DOHH2 (cell line): Measurements from ENCODE around the gene TBX3.

Source experiments
- H3F3A ChIP-seq: fragments of 200-600 bp; sonication (generic), shearing (Covaris generic); 2 replicates; pipeline ENCODE4 v1.6.0; 2016; ENCODE audit warnings: antibody characterized with exemption, mild to moderate bottlenecking; ENCODE audit not compliant: control insufficient read depth, insufficient read depth
- H3K27ac ChIP-seq: fragments of 200-600 bp; sonication (generic); 2 replicates; pipeline ENCODE4 v1.5.1; 2014; ENCODE audit warnings: low read depth, mild to moderate bottlenecking, low read length, moderate library complexity
- H3K27me3 ChIP-seq: fragments of 200-600 bp; sonication (generic); 2 replicates; pipeline ENCODE4 v1.6.1; 2014; ENCODE audit warnings: mild to moderate bottlenecking, low read length, mixed read lengths; ENCODE audit not compliant: control insufficient read depth
- H3K36me3 ChIP-seq: fragments of 200-600 bp; sonication (generic); 2 replicates; pipeline ENCODE4 v1.6.1; 2014; ENCODE audit warnings: mild to moderate bottlenecking, low read length, moderate library complexity, mixed read lengths; ENCODE audit not compliant: control insufficient read depth
- H3K4me1 ChIP-seq: fragments of 200-600 bp; sonication (generic); 2 replicates; pipeline ENCODE4 v1.6.1; 2014; ENCODE audit warnings: mild to moderate bottlenecking, low read length, mixed read lengths; ENCODE audit not compliant: control insufficient read depth
- H3K4me2 ChIP-seq: fragments of 200-600 bp; sonication (generic); 2 replicates; pipeline ENCODE4 v1.6.0; 2014; ENCODE audit warnings: mild to moderate bottlenecking, low read length, moderate library complexity
- H3K4me3 ChIP-seq: fragments of 200-600 bp; sonication (generic); 2 replicates; pipeline ENCODE4 v1.5.1; 2014; ENCODE audit warnings: mild to moderate bottlenecking, low read length, mixed read lengths
- H3K79me2 ChIP-seq: fragments of 200-600 bp; sonication (generic); 2 replicates; pipeline ENCODE4 v1.6.1; 2014; ENCODE audit warnings: mild to moderate bottlenecking, low read length, mixed read lengths; ENCODE audit not compliant: control insufficient read depth
- H3K9me2 ChIP-seq: fragments of 200-600 bp; sonication (generic); replicated peaks from 2 replicates; pipeline ENCODE4 v1.6.1; 2014; ENCODE audit warnings: mild to moderate bottlenecking, low read length, mixed read lengths; ENCODE audit not compliant: control insufficient read depth
- H3K9me3 ChIP-seq: fragments of 200-600 bp; sonication (generic); 2 replicates; pipeline ENCODE4 v1.6.1; 2014; ENCODE audit warnings: antibody characterized with exemption, low read length, mixed read lengths; ENCODE audit not compliant: control insufficient read depth, insufficient read depth
- H4K20me1 ChIP-seq: fragments of 200-600 bp; sonication (generic); 2 replicates; pipeline ENCODE4 v1.6.0; 2014; ENCODE audit warnings: low read depth, mild to moderate bottlenecking, antibody characterized with exemption, low read length, moderate library complexity; ENCODE audit not compliant: control insufficient read depth, insufficient read depth
- EZH2phosphoT487 ChIP-seq: fragments of 200-600 bp; sonication (generic); IDR thresholded peaks from 2 replicates; pipeline ENCODE4 v1.6.1; 2017; ENCODE audit warnings: borderline replicate concordance, mild to moderate bottlenecking, antibody characterized with exemption, low read length, moderate library complexity, mixed read lengths
- TF ChIP-seq, protein P1 (sequence below): fragments of 200-600 bp; sonication (generic); IDR thresholded peaks from one replicate; pipeline ENCODE4 v1.5.1; 2014; ENCODE audit warnings: antibody characterized with exemption, mild to moderate bottlenecking, low read depth, low read length; ENCODE audit not compliant: poor library complexity, severe bottlenecking

TBX3 gene

DNA sequence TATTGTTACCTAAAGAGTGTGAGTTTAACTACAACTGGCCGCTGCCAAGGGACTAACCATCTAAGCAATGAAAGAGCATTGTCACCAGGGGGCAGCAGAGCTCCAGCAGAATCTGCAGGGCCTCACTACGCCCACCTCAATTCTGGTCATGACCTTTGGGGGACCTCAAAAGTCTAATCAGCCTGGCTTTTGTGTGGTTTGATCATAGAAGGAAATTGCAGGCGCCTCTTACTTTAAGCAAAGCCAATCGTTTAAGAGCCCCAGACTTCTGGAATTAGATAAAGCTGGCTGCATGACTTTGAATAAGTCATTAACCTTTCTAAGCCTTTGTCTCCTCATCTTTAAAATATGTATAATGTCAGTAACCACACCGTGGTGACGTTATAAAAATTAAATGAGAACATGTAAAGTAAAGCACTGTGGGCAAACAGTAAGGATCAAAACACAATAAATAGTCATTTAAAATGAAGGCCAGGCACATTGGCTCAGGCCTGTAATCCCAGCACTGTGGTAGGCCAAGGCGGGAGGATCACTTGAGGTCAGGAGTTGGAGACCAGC, 58.6 kb downstream of the TBX3 start:
- Histone ChIP-seq H3K79me2 (no peaks in the 10 kb centered on the region), H3K4me2 (no peak overlapping the region), H3K27ac (no peak overlapping the region), H3K9me2 (no peaks in the 10 kb centered on the region), H3F3A (no peaks in the 10 kb centered on the region), H3K36me3 (no peaks in the 10 kb centered on the region), H3K4me3 (no peak overlapping the region), H4K20me1 (no peaks in the 10 kb centered on the region), H3K4me1 (no peaks in the 10 kb centered on the region), H3K9me3 (no peaks in the 10 kb centered on the region), H3K27me3 (no peaks in the 10 kb centered on the region)
- no peak for TF ChIP-seq EZH2phosphoT487
- TF ChIP-seq, protein P1, sequence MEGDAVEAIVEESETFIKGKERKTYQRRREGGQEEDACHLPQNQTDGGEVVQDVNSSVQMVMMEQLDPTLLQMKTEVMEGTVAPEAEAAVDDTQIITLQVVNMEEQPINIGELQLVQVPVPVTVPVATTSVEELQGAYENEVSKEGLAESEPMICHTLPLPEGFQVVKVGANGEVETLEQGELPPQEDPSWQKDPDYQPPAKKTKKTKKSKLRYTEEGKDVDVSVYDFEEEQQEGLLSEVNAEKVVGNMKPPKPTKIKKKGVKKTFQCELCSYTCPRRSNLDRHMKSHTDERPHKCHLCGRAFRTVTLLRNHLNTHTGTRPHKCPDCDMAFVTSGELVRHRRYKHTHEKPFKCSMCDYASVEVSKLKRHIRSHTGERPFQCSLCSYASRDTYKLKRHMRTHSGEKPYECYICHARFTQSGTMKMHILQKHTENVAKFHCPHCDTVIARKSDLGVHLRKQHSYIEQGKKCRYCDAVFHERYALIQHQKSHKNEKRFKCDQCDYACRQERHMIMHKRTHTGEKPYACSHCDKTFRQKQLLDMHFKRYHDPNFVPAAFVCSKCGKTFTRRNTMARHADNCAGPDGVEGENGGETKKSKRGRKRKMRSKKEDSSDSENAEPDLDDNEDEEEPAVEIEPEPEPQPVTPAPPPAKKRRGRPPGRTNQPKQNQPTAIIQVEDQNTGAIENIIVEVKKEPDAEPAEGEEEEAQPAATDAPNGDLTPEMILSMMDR: peak; percentile 81

DNA sequence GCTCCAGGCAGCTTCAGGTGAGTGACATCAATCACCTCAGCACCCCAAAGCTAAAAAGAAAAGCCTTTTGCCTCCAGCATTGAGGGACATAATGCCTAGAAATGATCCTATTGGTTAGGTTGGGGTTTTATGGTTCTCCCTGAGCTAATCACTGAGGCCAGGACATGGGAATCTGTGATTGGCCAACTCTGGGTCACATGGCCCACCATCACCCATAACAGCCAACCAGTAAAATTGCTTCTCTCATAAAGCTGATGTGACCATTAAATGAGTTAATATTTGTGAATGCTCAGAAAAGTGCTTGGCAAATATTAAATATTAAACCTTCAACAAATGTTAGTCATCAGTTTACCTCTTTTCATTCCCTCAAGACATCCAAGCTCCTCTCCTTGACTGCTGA, 60.2 kb downstream of the TBX3 start:
- Histone ChIP-seq H3K36me3 (no peaks in the 10 kb centered on the region), H3K27ac (no peak overlapping the region), H3K4me3 (no peak overlapping the region), H3K4me2 (no peak overlapping the region), H3K9me2 (no peaks in the 10 kb centered on the region), H3K27me3 (no peaks in the 10 kb centered on the region), H3K9me3 (no peaks in the 10 kb centered on the region), H4K20me1 (no peaks in the 10 kb centered on the region), H3F3A (no peaks in the 10 kb centered on the region), H3K79me2 (no peaks in the 10 kb centered on the region), H3K4me1 (no peaks in the 10 kb centered on the region)
- TF ChIP-seq EZH2phosphoT487: no peak
- TF ChIP-seq, protein P1: no peak
